PC-9 (cell line): ENCODE measurements around the gene SLC1A2. TPM values are rescaled to one million over a fixed set of nuclear protein-coding genes. Genes with fewer than 3 reads are reported as not detected.

Experiments
- BruUV-seq: library from RNA; stranded (reverse); fragments of 400-500 nt; replicated peaks from 2 replicates; lab custom pipeline; 2021; lab: Mats Ljungman, UMichigan
- CTCF ChIA-PET: fragments of 300-600 bp; sonication (Branson Sonifier 250); formaldehyde crosslinking; loops from one replicate; lab custom pipeline; 2022; ENCODE audit warnings: antibody characterized with exemption; lab: Charles Lee
- POLR2A ChIA-PET: fragments of 300-600 bp; sonication (Branson Sonifier 250); formaldehyde crosslinking; loops from one replicate; lab custom pipeline; 2022; ENCODE audit warnings: antibody characterized with exemption; ENCODE audit not compliant: unreplicated experiment; lab: Charles Lee
- DNase-seq, 2 experiments: peaks; one replicate each; pipeline versions ENCODE4 v3.0.0 to v3.0.0-alpha.2; 2015 to 2022; ENCODE audit warnings: mixed read lengths in 1 of 2
- H2AFZ ChIP-seq: fragments of 200-600 bp; sonication (generic); 2 replicates; pipeline ENCODE4 v1.8.1; 2017; ENCODE audit warnings: antibody characterized with exemption
- H3F3A ChIP-seq: fragments of 200-600 bp; sonication (generic); 2 replicates; pipeline ENCODE4 v1.8.1; 2017; ENCODE audit warnings: antibody characterized with exemption, mild to moderate bottlenecking, low read depth; ENCODE audit not compliant: insufficient read depth
- H3K27ac ChIP-seq: fragments of 200-600 bp; sonication (generic); 2 replicates; pipeline ENCODE4 v1.6.1; 2016; ENCODE audit warnings: mixed run types
- H3K27me3 ChIP-seq: fragments of 200-600 bp; sonication (generic); 2 replicates; pipeline ENCODE4 v1.6.1; 2016; ENCODE audit warnings: low read depth, mixed run types; ENCODE audit not compliant: insufficient read depth
- H3K36me3 ChIP-seq: fragments of 200-600 bp; sonication (generic); 2 replicates; pipeline ENCODE4 v1.6.1; 2016; ENCODE audit warnings: low read depth, mixed run types
- H3K4me1 ChIP-seq: fragments of 200-600 bp; sonication (generic); replicated peaks from 2 replicates; pipeline ENCODE4 v1.6.1; 2016; ENCODE audit warnings: mixed run types; ENCODE audit not compliant: insufficient read depth
- H3K4me2 ChIP-seq: fragments of 200-600 bp; sonication (generic); 2 replicates; pipeline ENCODE4 v1.6.1; 2017; ENCODE audit warnings: mixed run types
- H3K4me3 ChIP-seq: fragments of 200-600 bp; sonication (generic); 2 replicates; pipeline ENCODE4 v1.6.1; 2016; ENCODE audit warnings: mixed run types
- H3K79me2 ChIP-seq: fragments of 200-600 bp; sonication (generic); 2 replicates; pipeline ENCODE4 v1.6.1; 2017; ENCODE audit warnings: low read depth, mixed run types
- H3K9me2 ChIP-seq: fragments of 200-600 bp; sonication (generic); 2 replicates; pipeline ENCODE4 v1.8.1; 2017; ENCODE audit warnings: mild to moderate bottlenecking; ENCODE audit not compliant: insufficient read depth
- H3K9me3 ChIP-seq: fragments of 200-600 bp; sonication (generic); 2 replicates; pipeline ENCODE4 v1.8.1; 2016; ENCODE audit warnings: low read depth; ENCODE audit not compliant: insufficient read depth
- H4K20me1 ChIP-seq: fragments of 200-600 bp; sonication (generic); 2 replicates; pipeline ENCODE4 v1.8.1; 2017; ENCODE audit not compliant: insufficient read depth
- EZH2 ChIP-seq: fragments of 200-600 bp; sonication (generic); IDR thresholded peaks from 2 replicates; pipeline ENCODE4 v1.8.0; 2017; ENCODE audit warnings: antibody characterized with exemption, low read depth
- intact Hi-C: fragments of 100-400 bp; cut with micrococcal nuclease; formaldehyde crosslinking; loops from one replicate; pipeline ENCODE4 v1.10.0; 2022; ENCODE audit not compliant: unreplicated experiment
- total RNA-seq: library from RNA; stranded (reverse); gene quantifications from 2 replicates; pipeline ENCODE4 v1.2.3, GENCODE V29; 2021
- TF ChIP-seq, protein P1 (sequence below): fragments of 200-600 bp; sonication (generic); conservative IDR thresholded peaks from 2 replicates; pipeline ENCODE4 v1.6.1; 2017; ENCODE audit warnings: mixed run types, antibody characterized with exemption, mild to moderate bottlenecking, moderate library complexity

Gene SLC1A2
- total RNA-seq, 1 experiment from 2014 or later: 0.09 TPM

DNA sequence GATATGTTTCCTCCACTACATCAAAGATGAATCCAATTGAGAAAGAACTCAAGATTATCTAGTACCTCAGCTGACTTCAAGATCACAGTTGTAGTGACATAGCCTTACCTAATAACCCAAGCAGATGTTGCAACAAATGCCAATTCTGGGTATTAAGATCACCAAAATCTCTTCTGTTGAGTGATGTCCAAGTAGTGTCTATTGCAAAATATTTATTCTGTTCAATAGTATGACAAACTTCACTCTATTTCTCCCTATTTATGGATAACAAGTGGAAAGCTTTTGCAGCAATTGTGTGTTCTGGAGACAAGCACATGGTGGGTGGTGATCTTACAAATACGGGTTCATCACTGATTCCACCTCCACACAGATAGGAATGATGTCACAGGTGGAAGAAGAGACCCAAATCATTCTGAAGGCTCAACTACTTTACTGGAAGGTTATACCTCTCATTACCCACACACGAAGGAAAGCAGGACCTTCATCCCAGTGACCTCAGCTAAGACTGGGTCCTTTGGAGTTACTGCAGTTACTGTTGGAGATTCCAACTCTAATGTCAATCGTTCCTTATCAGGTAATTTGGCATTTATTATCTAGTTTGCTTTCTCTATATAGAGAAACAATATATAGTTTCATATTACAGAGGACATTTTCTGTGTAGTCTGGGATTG is 208.3 kb downstream of the SLC1A2 start:
- Histone ChIP-seq H3K4me2 (no peak overlapping the region), H3K27me3 (no peaks in the 10 kb centered on the region), H3K9me3 (no peaks in the 10 kb centered on the region), H3K4me3 (no peak overlapping the region), H3F3A (peaks cover 93% of the 10 kb centered on the region), H2AFZ (no peak overlapping the region), H3K4me1 (peaks cover 50% of the 10 kb centered on the region), H3K9me2 (no peaks in the 10 kb centered on the region), H3K36me3 (peaks cover 94% of the 10 kb centered on the region), H3K27ac (no peak overlapping the region; the same call in 1 of the 2 replicates), H4K20me1 (no peaks in the 10 kb centered on the region), H3K79me2 (peaks cover 24% of the 10 kb centered on the region; the same call in 1 of the 2 replicates)
- TF ChIP-seq, protein P1, sequence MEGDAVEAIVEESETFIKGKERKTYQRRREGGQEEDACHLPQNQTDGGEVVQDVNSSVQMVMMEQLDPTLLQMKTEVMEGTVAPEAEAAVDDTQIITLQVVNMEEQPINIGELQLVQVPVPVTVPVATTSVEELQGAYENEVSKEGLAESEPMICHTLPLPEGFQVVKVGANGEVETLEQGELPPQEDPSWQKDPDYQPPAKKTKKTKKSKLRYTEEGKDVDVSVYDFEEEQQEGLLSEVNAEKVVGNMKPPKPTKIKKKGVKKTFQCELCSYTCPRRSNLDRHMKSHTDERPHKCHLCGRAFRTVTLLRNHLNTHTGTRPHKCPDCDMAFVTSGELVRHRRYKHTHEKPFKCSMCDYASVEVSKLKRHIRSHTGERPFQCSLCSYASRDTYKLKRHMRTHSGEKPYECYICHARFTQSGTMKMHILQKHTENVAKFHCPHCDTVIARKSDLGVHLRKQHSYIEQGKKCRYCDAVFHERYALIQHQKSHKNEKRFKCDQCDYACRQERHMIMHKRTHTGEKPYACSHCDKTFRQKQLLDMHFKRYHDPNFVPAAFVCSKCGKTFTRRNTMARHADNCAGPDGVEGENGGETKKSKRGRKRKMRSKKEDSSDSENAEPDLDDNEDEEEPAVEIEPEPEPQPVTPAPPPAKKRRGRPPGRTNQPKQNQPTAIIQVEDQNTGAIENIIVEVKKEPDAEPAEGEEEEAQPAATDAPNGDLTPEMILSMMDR: no peak
- TF ChIP-seq EZH2: no peak
- no TSS peak for BruUV-seq
- intact Hi-C loops: loop anchor here (10.0 kb wide), 1 partner anchor 66 kb away; no protein-coding TSS in a partner anchor
- DNase-seq: no peak
- ChIA-PET CTCF (no interaction called here), POLR2A (no interaction called here)

DNA sequence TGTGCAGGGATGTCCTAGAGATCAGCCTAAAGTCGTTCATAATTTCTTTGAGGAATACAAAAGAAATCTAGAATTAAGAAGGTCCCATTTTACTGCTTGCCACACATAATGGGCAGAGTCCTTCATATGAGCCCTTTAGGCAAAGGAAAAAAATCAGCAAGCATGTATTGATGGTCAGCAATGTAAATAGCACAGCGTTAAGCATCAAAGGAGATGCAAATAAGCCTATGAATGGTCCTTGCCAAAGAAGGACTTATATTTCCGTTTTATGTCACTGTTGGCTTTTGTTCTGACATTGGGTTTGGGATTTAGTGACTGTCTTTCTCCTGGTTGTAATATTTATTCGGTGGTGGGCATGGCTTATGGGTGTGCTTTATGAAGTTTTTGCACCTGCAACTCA is 210.6 kb downstream of the SLC1A2 start:
- H4K20me1 ChIP-seq: no peaks in the 10 kb centered on the region
- peaks cover 39% of the 10 kb centered on the region; the same call in 1 of the 2 replicates for H3K79me2 ChIP-seq
- CTCF ChIA-PET: no interaction called here

DNA sequence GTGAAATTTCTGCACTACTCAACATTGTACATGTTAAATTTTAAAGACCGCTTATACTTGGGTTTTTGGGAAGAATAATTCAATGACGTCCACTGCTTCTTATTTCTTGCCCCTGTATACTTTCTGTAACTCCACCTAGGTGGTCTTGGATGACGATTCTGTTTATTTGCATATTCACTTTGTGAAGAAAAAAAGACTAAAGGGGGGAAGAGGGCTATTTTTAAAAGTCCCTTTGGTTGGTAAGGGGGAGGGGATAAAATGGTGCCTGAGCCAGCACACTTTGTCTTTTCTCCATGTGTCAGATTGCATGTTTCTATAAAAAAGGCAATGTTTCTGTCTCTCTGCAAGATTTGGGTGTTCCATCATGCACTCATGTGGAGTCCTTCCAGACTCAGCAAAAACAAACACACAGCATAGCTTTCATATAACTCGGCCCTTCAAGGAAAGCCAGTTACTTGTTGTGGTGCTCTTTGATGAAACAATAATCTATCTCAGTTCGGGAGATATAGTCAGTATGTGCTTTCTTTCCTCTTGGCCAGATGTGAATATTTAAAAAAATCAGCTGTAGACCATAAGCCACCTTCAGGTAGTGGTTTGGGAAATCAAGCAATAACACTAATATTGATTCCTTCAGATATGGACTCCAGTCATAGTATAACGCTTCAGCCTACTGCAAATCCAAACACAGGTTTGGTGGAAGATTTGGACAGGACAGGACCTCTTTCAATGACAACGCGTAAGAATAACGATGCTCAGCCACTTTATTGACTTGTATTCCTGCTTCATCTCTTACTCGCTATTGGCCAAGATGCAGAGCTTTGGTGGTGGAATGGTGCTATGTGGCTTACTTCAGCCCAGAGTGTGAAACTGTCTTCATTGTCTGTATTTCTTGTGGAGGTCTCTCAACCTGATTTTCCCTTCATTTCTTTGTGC is 211.6 kb downstream of the SLC1A2 start:
- H3K4me2 ChIP-seq: no peak overlapping the region
- no peaks in the 10 kb centered on the region for H3K9me2 ChIP-seq
- no peak overlapping the region for H2AFZ ChIP-seq
- peak overlapping the region; percentile 0; the same call in 1 of the 2 replicates for H3K27ac ChIP-seq
- H3K4me1 ChIP-seq: peaks cover 17% of the 10 kb centered on the region
- H4K20me1 ChIP-seq: no peaks in the 10 kb centered on the region
- H3K27me3 ChIP-seq: no peaks in the 10 kb centered on the region
- BruUV-seq: no TSS peak
- peaks cover 37% of the 10 kb centered on the region for H3K79me2 ChIP-seq
- peaks cover 96% of the 10 kb centered on the region for H3K36me3 ChIP-seq
- peaks cover 92% of the 10 kb centered on the region for H3F3A ChIP-seq
- TF ChIP-seq, protein P1: no peak
- no peak for TF ChIP-seq EZH2
- CTCF ChIA-PET: no interaction called here
- H3K4me3 ChIP-seq: no peak overlapping the region
- DNase-seq: no peak
- POLR2A ChIA-PET: no interaction called here
- intact Hi-C loops: no loop called here
- H3K9me3 ChIP-seq: no peaks in the 10 kb centered on the region

More for the DNA sequence above, 210.6 kb downstream of the SLC1A2 start:
- no peak for DNase-seq
- Histone ChIP-seq H3K4me3 (no peak overlapping the region), H3K27me3 (no peaks in the 10 kb centered on the region), H3F3A (peaks cover 92% of the 10 kb centered on the region), H2AFZ (no peak overlapping the region), H3K27ac (no peak overlapping the region), H3K9me2 (no peaks in the 10 kb centered on the region), H3K4me1 (peaks cover 28% of the 10 kb centered on the region), H3K4me2 (no peak overlapping the region), H3K36me3 (peaks cover 96% of the 10 kb centered on the region), H3K9me3 (no peaks in the 10 kb centered on the region)
- no TSS peak for BruUV-seq
- intact Hi-C loops: no loop called here
- POLR2A ChIA-PET: no interaction called here
- TF ChIP-seq, protein P1: no peak
- no peak for TF ChIP-seq EZH2
